ENCODE data around the gene YKT6. TPM values are rescaled to one million over a fixed set of nuclear protein-coding genes. Genes with fewer than 3 reads are reported as not detected.

The YKT6 gene
- total RNA-seq, 1 donor from 2014 or later = 53.3 TPM

DNA sequence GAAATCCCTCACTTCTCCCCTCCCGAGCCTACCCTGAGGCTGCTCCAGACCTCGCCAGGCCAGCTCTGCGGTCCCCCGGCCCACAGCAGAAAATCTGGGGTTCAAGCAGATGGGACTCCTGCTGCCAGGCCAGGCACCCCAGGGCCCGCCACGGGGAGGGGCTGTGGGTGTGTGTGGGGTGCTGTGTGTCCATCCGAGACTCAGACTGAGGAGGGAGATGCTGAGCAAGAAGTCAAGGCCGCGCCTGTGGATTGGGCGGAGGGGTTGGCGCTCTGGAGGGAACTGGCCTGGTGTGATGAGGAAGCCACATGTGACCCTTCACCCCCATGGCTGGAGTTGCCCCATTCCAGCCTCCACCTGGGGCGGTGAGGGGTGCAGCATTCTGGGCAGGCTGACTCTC lies 51.1 kb downstream of the YKT6 start:
- H3K36me3 ChIP-seq = no peaks in the 10 kb centered on the region
- TF ChIP-seq, protein P1, sequence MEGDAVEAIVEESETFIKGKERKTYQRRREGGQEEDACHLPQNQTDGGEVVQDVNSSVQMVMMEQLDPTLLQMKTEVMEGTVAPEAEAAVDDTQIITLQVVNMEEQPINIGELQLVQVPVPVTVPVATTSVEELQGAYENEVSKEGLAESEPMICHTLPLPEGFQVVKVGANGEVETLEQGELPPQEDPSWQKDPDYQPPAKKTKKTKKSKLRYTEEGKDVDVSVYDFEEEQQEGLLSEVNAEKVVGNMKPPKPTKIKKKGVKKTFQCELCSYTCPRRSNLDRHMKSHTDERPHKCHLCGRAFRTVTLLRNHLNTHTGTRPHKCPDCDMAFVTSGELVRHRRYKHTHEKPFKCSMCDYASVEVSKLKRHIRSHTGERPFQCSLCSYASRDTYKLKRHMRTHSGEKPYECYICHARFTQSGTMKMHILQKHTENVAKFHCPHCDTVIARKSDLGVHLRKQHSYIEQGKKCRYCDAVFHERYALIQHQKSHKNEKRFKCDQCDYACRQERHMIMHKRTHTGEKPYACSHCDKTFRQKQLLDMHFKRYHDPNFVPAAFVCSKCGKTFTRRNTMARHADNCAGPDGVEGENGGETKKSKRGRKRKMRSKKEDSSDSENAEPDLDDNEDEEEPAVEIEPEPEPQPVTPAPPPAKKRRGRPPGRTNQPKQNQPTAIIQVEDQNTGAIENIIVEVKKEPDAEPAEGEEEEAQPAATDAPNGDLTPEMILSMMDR (IDR thresholded peaks at IDR 0.05; ENCODE audit: borderline replicate concordance) = no peak
- H3K27me3 ChIP-seq (ENCODE audit: low read depth) = no peaks in the 10 kb centered on the region

DNA sequence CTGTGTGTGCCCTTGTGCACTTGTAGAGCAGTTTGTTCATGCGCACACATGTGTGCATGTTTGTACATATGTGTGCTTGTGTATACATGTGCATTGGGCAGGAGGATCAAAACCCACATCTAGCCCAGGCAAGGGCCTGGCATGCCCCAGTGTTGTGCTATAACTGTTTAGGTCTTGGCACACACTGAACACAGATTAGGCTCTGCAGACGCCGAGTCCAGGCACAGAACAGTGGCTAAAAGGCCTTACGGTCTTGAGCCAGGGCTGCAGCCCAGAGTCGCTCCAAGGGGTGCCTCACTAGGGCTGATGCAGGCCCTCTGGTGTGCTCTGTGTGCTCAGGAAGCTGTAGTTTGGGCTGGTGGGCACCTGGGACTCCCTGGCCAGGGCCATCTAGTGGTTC lies 55.7 kb downstream of the YKT6 start:
- intact Hi-C loops (cut with micrococcal nuclease) = no loop called here
- H3K4me1 ChIP-seq = peaks cover 64% of the 10 kb centered on the region
- H3K4me3 ChIP-seq = no peak overlapping the region
- peak overlapping the region; percentile 92 for H3K27ac ChIP-seq (replicated peaks)
- H3K9me3 ChIP-seq (replicated peaks) = no peaks in the 10 kb centered on the region
- DNase-seq = no peak
- no peaks in the 10 kb centered on the region for H3K27me3 ChIP-seq (ENCODE audit: low read depth)
- H3K36me3 ChIP-seq = no peaks in the 10 kb centered on the region
- TF ChIP-seq, protein P1 (IDR thresholded peaks at IDR 0.05; ENCODE audit: borderline replicate concordance) = no peak

More for the DNA sequence above, 51.1 kb downstream of the YKT6 start:
- no peak overlapping the region for H3K27ac ChIP-seq (replicated peaks)
- DNase-seq = no peak
- H3K9me3 ChIP-seq (replicated peaks) = no peaks in the 10 kb centered on the region
- intact Hi-C loops (cut with micrococcal nuclease) = no loop called here
- H3K4me3 ChIP-seq = no peak overlapping the region
- H3K4me1 ChIP-seq = peaks cover 18% of the 10 kb centered on the region

DNA sequence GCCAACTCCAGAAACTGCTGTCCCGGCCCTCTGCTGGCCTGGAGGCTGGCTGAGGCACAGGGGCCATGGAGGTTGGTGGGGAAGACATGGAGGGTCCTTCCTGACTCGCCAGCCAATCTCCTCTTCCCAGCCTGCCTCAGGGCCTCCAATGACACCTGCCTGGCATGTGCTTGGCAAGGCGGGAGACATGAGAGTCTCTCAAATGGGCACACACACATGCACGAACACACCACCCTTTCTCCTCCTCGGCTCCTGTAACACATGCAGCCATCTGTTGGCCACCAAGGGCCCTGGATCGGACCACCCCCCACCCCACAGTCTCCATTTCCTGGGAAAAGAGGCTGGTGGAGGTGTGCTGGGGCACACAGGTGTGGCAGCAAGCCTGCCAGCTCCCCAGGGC lies 56.4 kb downstream of the YKT6 start:
- Histone ChIP-seq H3K4me1 (peaks cover 70% of the 10 kb centered on the region), H3K27me3 (ENCODE audit: low read depth) (no peaks in the 10 kb centered on the region), H3K9me3 (replicated peaks) (no peaks in the 10 kb centered on the region), H3K36me3 (no peaks in the 10 kb centered on the region), H3K27ac (replicated peaks) (peak overlapping the region; percentile 92), H3K4me3 (no peak overlapping the region)
- no peak for DNase-seq
- TF ChIP-seq, protein P1 (IDR thresholded peaks at IDR 0.05; ENCODE audit: borderline replicate concordance) = no peak
- intact Hi-C loops (cut with micrococcal nuclease) = no loop called here

DNA sequence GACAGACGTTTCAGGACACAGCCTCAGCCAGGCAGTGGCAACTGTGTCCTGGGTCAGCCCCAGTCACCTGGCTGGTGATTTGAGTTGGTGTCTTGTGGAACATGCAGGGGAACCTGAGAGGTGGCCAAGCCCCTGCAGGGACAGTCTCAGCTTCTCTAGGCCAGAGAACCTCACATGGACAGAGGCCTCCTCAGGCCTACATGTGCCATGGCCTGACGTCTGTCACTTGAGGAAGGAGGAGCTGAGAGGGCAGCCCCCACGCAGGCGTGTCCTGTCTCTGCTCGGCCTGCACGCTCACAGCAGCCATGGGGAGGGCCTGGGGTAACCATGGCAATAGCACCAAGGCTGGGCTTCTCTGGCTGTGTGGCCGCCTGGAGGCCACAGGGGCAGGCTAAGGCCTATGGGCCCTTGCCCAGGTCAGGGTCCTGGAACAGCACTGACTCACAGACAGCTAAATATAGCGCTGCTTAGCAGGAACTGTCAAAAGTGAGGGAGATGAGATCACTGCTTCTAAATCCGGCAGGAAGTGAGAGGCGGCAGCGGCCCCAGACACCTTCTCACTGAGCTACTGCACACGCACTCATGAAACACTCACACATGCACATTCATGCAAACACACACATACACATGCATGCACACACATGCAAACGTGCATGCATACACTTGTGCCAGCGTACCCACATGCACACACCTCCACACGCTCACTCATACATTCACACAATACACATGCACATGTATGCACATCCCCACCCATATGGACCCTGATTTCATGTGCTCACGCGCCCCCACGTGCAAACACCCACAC lies 57.0 kb downstream of the YKT6 start:
- TF ChIP-seq, protein P1 (IDR thresholded peaks at IDR 0.05; ENCODE audit: borderline replicate concordance) = peak; percentile 51
- Histone ChIP-seq H3K36me3 (no peaks in the 10 kb centered on the region), H3K9me3 (replicated peaks) (no peaks in the 10 kb centered on the region), H3K27me3 (ENCODE audit: low read depth) (no peaks in the 10 kb centered on the region), H3K4me1 (peaks cover 76% of the 10 kb centered on the region), H3K27ac (replicated peaks) (peak overlapping the region; percentile 92), H3K4me3 (no peak overlapping the region)
- DNase-seq = peak; percentile 78
- intact Hi-C loops (cut with micrococcal nuclease) = no loop called here

DNA sequence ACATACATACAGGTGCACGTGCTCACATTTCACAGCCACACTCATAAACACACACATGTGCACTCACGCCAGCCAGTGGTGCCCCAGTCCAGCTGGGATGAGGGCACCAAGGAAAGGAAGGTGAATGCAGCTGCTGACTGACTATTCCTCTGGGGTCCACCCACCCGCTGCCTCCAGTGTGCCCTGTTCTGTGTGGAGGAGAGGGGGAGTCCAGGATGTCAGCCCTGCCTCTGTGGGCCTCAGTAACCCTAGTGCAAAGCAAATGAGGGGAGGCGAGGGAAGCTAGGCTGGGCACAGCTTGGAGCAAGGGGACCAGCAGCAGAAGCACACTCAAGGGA lies 57.6 kb downstream of the YKT6 start:
- peaks cover 82% of the 10 kb centered on the region for H3K4me1 ChIP-seq
- no peaks in the 10 kb centered on the region for H3K36me3 ChIP-seq
- H3K4me3 ChIP-seq = no peak overlapping the region
- DNase-seq = no peak
- TF ChIP-seq, protein P1 (IDR thresholded peaks at IDR 0.05; ENCODE audit: borderline replicate concordance) = no peak
- peak overlapping the region; percentile 92 for H3K27ac ChIP-seq (replicated peaks)
- no peaks in the 10 kb centered on the region for H3K9me3 ChIP-seq (replicated peaks)
- no peaks in the 10 kb centered on the region for H3K27me3 ChIP-seq (ENCODE audit: low read depth)
- intact Hi-C loops (cut with micrococcal nuclease) = no loop called here

Measured in left ventricle myocardium inferior (tissue), 1 donor.